AG09319 (cell line): ENCODE data around the gene WDR27.

ENCODE experiments used
- DNase-seq: peaks from one replicate; pipeline ENCODE4 v3.0.0-alpha.2; 2010; ENCODE audit warnings: low read depth; ENCODE audit errors: extremely low read depth
- CTCF ChIP-seq: IDR thresholded peaks from 2 replicates; pipeline ENCODE4 v1.5.1; 2011; ENCODE audit warnings: low read depth, mild to moderate bottlenecking, inconsistent platforms, low read length, moderate library complexity

WDR27 gene

DNA sequence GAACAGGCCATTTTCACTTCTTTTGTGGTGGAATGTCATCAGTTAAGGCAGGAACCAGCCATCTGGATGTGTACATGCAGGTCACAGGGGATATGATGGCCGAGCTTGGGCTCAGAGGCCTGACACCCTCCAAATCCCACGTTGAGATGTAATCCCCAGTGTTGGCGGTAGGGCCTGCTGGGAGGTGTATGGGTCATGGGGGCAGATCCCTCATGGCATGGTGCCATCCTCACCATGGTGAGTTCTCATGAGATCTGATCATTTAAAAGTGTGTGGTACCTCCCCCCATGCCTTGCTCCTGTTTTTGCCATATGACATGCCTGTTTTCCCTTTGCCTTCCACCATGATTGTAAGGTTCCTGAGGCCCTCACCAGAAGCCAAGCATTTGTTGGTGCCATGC, 26.8 kb downstream of the WDR27 start:
- TF ChIP-seq CTCF, result no peak
- no peak for DNase-seq

DNA sequence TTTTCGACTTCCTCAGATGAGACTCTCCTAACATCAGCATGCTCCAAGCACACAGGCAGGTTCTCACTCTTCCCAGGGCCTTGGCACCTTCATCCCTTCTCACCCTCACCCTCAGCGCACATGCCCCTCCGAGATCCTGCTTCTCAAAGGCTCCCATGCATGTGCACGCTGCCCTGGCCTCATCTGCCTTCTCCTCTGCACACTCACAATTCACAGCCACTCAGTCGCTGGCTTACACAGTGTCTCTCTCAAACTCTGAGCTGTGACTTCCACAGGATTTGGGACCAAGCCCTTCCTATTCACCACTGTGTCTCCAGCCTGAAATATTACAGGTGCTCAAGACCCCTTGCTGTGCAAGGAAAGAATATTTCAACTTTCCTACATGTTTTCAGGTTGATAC, 30.3 kb downstream of the WDR27 start:
- no peak for TF ChIP-seq CTCF
- no peak for DNase-seq

DNA sequence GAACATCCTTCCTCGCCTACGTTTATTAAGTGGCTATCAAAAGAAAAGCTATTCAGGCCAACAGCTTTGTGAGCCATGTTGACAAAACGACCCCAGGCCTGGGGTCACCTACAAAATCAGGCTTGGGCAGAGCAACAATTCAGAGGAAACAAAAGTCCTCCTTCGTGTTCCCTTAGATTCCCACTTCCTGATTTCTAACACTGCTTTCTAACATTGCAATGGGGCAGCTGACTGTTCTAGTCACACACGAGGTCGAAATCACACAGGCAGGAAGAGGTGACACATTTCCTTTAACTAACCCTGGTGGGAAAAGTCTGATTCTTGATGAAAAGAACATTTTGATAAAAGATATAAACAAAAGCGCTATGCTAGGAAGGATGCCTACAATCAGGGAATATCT, 31.9 kb downstream of the WDR27 start:
- no peak for TF ChIP-seq CTCF
- DNase-seq, result no peak

GRCh38 chr6:169669147-169669546, 32.7 kb downstream of the WDR27 start:
- DNase-seq, result no peak
- no peak for TF ChIP-seq CTCF

DNA sequence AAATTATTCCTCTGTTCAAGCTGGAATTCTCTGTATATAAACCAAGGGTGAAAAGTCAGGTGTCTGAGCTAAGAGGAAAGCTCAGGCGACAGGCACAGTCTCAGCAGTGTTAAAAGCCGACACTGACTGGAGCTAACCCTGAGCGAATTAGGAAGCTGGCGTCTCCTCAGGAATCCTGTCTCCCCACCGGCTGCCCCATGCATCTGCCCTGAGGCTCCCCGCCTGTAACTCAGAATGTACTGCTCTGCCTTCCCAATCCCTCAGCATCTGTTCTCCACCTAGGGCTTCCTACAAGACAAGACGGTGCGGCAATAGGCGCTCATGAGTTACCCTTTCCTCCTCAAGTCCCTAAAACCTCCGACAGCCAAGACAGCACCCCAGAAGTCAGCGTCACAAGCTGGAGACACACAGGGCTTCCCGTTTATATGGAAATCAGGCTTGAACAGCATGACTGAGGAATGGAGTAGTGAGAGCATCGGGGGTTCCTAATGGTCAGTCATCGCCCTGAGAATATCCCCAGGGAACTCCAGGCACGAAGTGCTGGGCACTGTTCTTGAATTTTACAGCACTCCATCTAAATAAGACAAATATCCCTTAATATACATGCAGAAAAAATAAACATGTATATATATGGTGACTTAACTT, 33.5 kb downstream of the WDR27 start:
- DNase-seq, result no peak
- no peak for TF ChIP-seq CTCF

- DNase-seq, result no peak
- TF ChIP-seq CTCF, result no peak
These were observed 34.1 kb downstream of the WDR27 start for GRCh38 chr6:169667716-169668115.

GRCh38 chr6:169666441-169666840, 35.4 kb downstream of the WDR27 start:
- TF ChIP-seq CTCF, result no peak
- DNase-seq, result no peak
